NCI-H524 (cell line): ENCODE results near the gene FOXK2.

Experiments used
- DNase-seq, 2 experiments: peaks; one replicate each; lab custom pipeline; 2025; lab: John Stamatoyannopoulos, UW

Gene FOXK2

GRCh38 chr17:82640036-82640435 lies 120.5 kb downstream of the FOXK2 start:
- DNase-seq, result no peak

- no peak for DNase-seq
Observed at GRCh38 chr17:82642022-82642421, 122.5 kb downstream of the FOXK2 start.

GRCh38 chr17:82644148-82644547 lies 124.6 kb downstream of the FOXK2 start:
- DNase-seq, result no peak

GRCh38 chr17:82645516-82645915 lies 126.0 kb downstream of the FOXK2 start:
- no peak for DNase-seq

GRCh38 chr17:82647593-82648164 lies 128.1 kb downstream of the FOXK2 start:
- no peak for DNase-seq

- peak; percentile 14 to 74 for DNase-seq
Observed at GRCh38 chr17:82648165-82648668, 128.7 kb downstream of the FOXK2 start, which contains the start of gene WDR45B. TSS of gene WDR45B (minus strand) at chr17:82648444. CDS start at chr17:82648340, 104 bp downstream.

GRCh38 chr17:82648742-82649331 lies 129.3 kb downstream of the FOXK2 start:
- peak in 1 of 2 experiments; percentile 7 for DNase-seq

- no peak for DNase-seq
Observed at GRCh38 chr17:82649501-82650261, 130.1 kb downstream of the FOXK2 start.

GRCh38 chr17:82650723-82651122 lies 131.2 kb downstream of the FOXK2 start:
- DNase-seq, result no peak

- no peak for DNase-seq
Observed at GRCh38 chr17:82653651-82654528, 134.4 kb downstream of the FOXK2 start.
